Measurements from ENCODE around the gene GPD2. TPM values are rescaled to one million over a fixed set of nuclear protein-coding genes. Genes with fewer than 3 reads are reported as not detected.

Gene GPD2
- 58.1 and 59.4 TPM in 2 replicates for total RNA-seq

DNA sequence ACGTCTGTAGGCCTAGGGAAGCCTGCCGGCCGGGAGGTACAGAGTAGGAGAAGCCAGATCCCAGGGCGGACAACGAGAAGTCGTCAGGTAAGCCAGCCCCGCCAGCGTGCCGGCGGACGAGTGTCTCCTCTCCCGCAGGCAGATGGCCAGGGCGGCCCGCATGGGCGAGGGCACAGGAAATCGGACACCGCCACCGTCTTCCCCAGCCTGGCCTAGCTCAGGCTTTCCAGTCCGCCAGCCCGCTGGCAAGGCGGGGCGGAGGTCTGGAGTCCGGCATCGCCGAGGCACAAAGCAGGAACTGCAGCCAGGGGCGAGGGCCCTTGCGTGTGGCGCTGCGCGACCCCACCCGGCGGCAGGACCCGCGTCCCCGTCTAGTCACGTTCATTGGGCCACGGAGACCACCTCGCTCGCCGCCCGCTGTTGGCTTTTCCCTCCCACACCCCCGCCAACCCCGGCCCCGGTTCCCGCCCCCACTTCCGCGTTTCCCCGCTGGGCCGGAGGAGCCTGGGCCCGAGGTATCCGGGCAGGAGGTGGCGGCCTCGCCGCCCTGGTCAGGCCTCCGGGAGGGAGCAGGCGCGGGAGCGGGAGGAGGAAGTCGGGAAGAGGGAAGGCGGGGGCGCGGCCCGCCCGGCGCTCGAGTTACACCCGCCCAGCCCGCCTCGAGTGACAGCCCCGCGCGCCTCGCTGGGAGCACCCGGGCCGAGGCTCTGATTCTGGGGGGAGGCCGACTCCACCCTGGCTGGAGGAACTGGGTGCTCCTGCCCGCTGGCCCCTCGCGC lies at the start of gene GPD2:
GPD2 (plus strand) TSS at position 662 of the 779 bp plus-strand sequence. CDS start 39,727 bp downstream, outside the sequence.

Other genes starting within 250 kb of the GPD2 start
- 0.11 and 0.31 TPM in 2 replicates for gene NR4A2, start 103.7 kb upstream of the GPD2 start, total RNA-seq

Data from hair follicular keratinocyte (primary cell).